ENCODE data around the gene SLAIN1.

- TF ChIP-seq POLR2AphosphoS5 (IDR thresholded peaks at IDR 0.05; ENCODE audit: low read depth, low read length): no peak
- TF ChIP-seq TAF1 (IDR thresholded peaks at IDR 0.05; ENCODE audit: borderline replicate concordance, insufficient read depth, low read length): no peak
- no peak for TF ChIP-seq REST (IDR thresholded peaks at IDR 0.05; ENCODE audit: insufficient read depth in 1 of 2, low read depth in 2 of 2, low read length in 2 of 2)
- no peak for TF ChIP-seq SIN3A (IDR thresholded peaks at IDR 0.05; ENCODE audit: borderline replicate concordance, insufficient read depth, low read length)
Measured at GRCh38 chr13:77774181-77774580, 76.7 kb downstream of the SLAIN1 start.

Data from PFSK-1 (cell line).